ENCODE data around the gene SNAP91.
"Not testable (repeated sequence)": the region's sequence is repeated elsewhere in the genome, so short reads cannot be mapped to it uniquely, and the experiment has no call there.

SNAP91 gene

DNA sequence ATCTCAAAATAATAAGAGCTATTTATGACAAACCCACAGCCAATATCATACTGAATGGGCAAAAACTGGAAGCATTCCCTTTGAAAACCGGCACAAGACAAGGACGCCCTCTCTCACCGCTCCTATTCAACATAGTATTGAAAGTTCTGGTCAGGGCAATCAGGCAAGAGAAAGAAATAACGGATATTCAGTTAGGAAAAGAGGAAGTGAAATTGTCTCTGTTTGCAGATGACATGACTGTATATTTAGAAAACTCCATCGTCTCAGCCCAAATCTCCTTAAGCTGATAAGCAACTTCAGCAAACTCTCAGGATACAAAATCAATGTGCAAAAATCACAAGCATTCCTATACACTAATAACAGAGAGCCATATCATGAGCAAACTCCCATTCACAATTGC lies 158.4 kb downstream of the SNAP91 start:
- H3K9me3 ChIP-seq (ENCODE audit: control insufficient read depth, insufficient read depth, low read depth, low read length); H3K9ac ChIP-seq (ENCODE audit: low read length); H3K36me3 ChIP-seq (ENCODE audit: control insufficient read depth, insufficient read depth, low read length); H3K4me3 ChIP-seq (ENCODE audit: low read depth, low read length); H3K27ac ChIP-seq (ENCODE audit: low read depth, low read length); H3K4me1 ChIP-seq (ENCODE audit: control insufficient read depth, insufficient read depth, low read length); H3K27me3 ChIP-seq (ENCODE audit: control insufficient read depth, insufficient read depth, low read length): not testable (repeated sequence)

DNA sequence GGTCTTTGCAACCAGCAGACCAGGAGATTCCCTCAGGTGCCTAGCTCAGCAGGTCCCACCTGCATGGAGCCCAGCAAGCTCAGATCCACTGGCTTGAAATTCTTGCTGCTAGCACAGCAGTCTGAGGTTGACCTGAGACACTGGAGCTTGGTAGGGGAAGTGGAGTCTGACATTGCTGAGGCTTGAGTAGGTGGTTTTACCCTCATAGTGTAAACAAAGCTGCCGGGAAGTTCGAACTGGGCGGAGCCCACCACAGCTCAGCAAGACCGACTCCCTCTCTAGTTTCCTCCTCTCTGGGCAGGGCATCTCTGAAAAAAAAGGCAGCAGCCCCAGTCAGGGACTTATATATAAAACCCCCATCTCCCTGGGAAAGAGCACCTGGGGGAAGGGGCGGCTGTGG lies 162.3 kb downstream of the SNAP91 start:
- Histone ChIP-seq H3K36me3 (ENCODE audit: control insufficient read depth, insufficient read depth, low read length) (no peaks in the 10 kb centered on the region), H3K9ac (ENCODE audit: low read length) (no peak overlapping the region), H3K9me3 (ENCODE audit: control insufficient read depth, insufficient read depth, low read depth, low read length) (no peaks in the 10 kb centered on the region), H3K4me3 (ENCODE audit: low read depth, low read length) (no peak overlapping the region), H3K27me3 (ENCODE audit: control insufficient read depth, insufficient read depth, low read length) (no peaks in the 10 kb centered on the region), H3K4me1 (ENCODE audit: control insufficient read depth, insufficient read depth, low read length) (no peaks in the 10 kb centered on the region), H3K27ac (ENCODE audit: low read depth, low read length) (no peak overlapping the region)

DNA sequence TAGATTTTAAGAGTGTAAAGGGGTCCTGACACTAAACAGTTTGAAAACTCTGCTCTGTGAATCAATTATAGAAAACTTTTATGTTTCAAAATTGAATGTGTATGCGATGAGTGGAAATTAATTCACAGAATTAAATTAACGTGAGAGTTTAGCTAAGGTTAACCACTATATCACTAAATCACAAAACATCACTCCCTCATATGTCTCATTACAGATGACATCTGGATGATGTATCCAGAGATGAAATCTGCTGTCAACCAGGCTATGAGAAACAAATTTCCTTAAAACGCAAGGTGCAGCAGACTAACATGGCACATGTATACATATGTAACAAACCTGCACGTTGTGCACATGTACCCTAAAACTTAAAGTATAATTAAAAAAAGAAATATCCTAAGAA lies 169.2 kb downstream of the SNAP91 start:
- Histone ChIP-seq H3K27ac (ENCODE audit: low read depth, low read length) (no peak overlapping the region), H3K4me1 (ENCODE audit: control insufficient read depth, insufficient read depth, low read length) (no peaks in the 10 kb centered on the region), H3K27me3 (ENCODE audit: control insufficient read depth, insufficient read depth, low read length) (no peaks in the 10 kb centered on the region), H3K9me3 (ENCODE audit: control insufficient read depth, insufficient read depth, low read depth, low read length) (no peaks in the 10 kb centered on the region), H3K9ac (ENCODE audit: low read length) (no peak overlapping the region), H3K4me3 (ENCODE audit: low read depth, low read length) (no peak overlapping the region), H3K36me3 (ENCODE audit: control insufficient read depth, insufficient read depth, low read length) (no peaks in the 10 kb centered on the region)

DNA sequence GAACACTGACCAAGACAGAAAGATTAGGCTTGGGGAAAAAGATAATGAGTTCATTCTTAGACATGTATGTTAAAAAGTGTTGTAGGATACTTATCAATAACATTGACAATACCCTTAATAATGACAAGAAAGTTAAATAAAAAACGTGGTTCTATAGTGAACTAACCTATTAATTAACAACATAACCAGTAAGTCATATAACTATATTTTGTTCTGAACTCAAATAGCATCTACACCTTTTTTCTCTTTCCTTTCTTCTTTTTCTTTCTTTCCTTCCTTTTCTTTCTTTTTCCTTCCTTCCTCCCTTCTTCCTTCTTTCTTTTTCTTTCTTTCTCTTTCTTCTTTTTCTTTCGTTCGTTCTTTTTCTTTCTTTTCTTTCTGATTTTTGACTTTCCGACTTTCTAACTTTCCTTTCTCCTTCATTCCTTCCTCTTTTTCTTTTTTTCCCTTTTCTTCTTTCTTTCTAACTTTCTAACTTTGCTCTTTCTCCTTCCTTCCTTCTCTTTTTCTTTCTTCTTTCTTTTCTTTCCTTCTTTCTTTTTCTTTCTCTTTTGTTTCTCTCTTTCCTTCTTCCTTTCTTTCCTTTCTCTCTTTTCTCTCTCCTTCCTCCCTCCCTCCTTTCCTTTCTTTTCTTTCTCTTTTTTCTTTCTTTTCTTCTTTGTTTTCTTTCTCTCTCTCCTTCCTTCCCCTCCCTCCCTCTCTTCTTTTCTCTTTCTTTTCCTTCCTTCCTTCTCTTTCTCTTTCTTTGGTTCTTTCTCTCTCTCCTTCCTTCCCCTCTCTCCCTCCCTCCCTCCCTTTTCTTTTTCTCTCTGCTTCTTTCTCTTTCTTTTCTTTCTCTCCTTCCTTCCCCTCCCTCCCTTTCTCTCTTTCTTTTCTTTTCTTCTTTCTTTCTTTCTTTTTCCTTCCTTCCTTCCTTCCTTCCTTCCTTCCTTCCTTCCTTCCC lies 172.0 kb downstream of the SNAP91 start:
- H3K27ac ChIP-seq (ENCODE audit: low read depth, low read length): no peak overlapping the region
- H3K9me3 ChIP-seq (ENCODE audit: control insufficient read depth, insufficient read depth, low read depth, low read length): no peaks in the 10 kb centered on the region
- no peaks in the 10 kb centered on the region for H3K36me3 ChIP-seq (ENCODE audit: control insufficient read depth, insufficient read depth, low read length)
- no peaks in the 10 kb centered on the region for H3K27me3 ChIP-seq (ENCODE audit: control insufficient read depth, insufficient read depth, low read length)
- H3K4me1 ChIP-seq (ENCODE audit: control insufficient read depth, insufficient read depth, low read length): no peaks in the 10 kb centered on the region
- H3K9ac ChIP-seq (ENCODE audit: low read length): no peak overlapping the region
- H3K4me3 ChIP-seq (ENCODE audit: low read depth, low read length): no peak overlapping the region

DNA sequence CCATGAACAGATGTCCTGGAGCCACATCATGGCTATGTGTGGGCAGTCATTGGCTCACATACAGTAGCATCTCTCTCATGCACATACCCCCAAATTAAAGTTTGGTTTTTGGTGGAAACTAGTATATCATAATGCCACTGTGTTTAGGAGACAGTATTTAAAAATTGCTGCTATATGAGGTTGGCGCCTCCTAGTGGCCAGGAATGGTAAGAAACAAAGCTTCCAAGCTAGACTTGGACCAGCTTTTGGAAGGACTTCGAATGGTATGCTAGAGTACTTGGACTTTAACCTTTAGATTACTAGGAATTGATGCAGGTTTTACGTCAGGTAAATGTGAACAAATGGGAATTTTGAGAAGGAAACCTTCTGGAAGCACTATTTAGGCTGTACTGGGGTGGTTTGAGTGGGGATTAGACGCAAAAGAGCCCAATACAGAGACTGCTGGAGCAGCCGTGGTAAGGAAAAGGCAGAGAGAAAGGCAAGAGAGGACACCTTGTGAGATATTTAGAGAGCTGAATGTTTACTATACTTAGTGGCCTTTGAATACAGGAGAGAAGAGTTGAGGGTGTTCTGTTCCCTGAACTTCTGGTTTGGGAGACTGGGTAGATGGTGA lies 172.8 kb downstream of the SNAP91 start:
- Histone ChIP-seq H3K9ac (ENCODE audit: low read length) (no peak overlapping the region), H3K9me3 (ENCODE audit: control insufficient read depth, insufficient read depth, low read depth, low read length) (no peaks in the 10 kb centered on the region), H3K4me3 (ENCODE audit: low read depth, low read length) (no peak overlapping the region), H3K4me1 (ENCODE audit: control insufficient read depth, insufficient read depth, low read length) (no peaks in the 10 kb centered on the region), H3K36me3 (ENCODE audit: control insufficient read depth, insufficient read depth, low read length) (no peaks in the 10 kb centered on the region), H3K27ac (ENCODE audit: low read depth, low read length) (no peak overlapping the region), H3K27me3 (ENCODE audit: control insufficient read depth, insufficient read depth, low read length) (no peaks in the 10 kb centered on the region)

DNA sequence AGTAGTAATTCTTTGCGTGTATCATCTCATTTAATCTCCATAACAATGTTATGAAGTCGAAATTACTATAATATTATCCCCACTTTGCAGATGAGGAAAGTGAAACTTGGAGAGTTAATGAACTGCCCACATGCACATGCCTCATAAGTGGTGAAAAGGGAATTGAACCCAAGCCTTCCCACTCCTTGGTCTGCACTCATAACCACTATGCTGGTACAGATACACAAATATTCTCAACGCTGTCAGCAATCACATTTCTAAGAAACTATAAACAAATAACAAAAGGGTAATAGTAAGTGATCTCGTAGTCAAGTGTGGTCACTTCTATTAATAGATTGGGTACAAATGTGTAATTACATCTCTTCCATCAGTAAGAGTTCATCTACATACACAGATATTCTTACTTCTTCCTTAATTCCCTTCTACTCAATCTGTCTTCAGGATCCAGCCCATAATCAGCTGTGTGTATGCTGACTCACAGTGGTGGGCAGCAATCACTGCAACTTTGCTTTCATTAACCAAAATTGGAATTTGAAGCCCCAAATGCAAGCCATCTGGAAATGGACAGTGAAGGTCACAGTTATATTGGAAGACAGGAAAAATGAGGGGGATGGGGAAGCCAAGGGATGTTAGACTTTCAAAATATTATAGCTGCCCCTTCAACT lies 190.0 kb downstream of the SNAP91 start:
- Histone ChIP-seq H3K9me3 (ENCODE audit: control insufficient read depth, insufficient read depth, low read depth, low read length) (no peaks in the 10 kb centered on the region), H3K4me1 (ENCODE audit: control insufficient read depth, insufficient read depth, low read length) (peaks cover 9% of the 10 kb centered on the region; the same call in 1 of the 2 replicates), H3K27me3 (ENCODE audit: control insufficient read depth, insufficient read depth, low read length) (0 out of 2 replicates have a peak, but pooled peaks cover under 1% of the 10 kb centered on the region), H3K9ac (ENCODE audit: low read length) (no peak overlapping the region), H3K4me3 (ENCODE audit: low read depth, low read length) (no peak overlapping the region), H3K36me3 (ENCODE audit: control insufficient read depth, insufficient read depth, low read length) (no peaks in the 10 kb centered on the region), H3K27ac (ENCODE audit: low read depth, low read length) (no peak overlapping the region)

DNA sequence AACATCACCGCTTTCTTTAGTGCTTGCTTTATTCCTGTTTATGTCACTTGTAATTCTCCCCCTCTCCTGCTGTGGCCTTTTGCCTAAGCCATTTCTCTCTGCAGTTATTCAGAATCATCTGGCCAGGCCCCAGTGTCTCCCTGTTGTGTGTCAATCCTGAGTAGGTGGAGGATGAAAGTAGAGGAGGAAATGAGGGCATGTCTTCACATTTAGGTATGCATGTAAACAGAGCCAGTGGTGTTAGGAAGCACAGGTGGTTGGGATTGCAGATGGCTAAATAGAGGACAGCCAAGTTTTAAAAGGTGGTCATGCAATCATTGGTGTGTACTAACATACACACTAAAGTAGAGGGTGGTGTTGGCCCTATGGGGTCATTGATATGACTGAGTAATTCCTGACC lies 191.4 kb downstream of the SNAP91 start:
- H3K9me3 ChIP-seq (ENCODE audit: control insufficient read depth, insufficient read depth, low read depth, low read length): no peaks in the 10 kb centered on the region
- peaks cover 9% of the 10 kb centered on the region; the same call in 1 of the 2 replicates for H3K4me1 ChIP-seq (ENCODE audit: control insufficient read depth, insufficient read depth, low read length)
- H3K27me3 ChIP-seq (ENCODE audit: control insufficient read depth, insufficient read depth, low read length): peaks cover 10% of the 10 kb centered on the region; the same call in 1 of the 2 replicates
- no peak overlapping the region for H3K9ac ChIP-seq (ENCODE audit: low read length)
- H3K4me3 ChIP-seq (ENCODE audit: low read depth, low read length): no peak overlapping the region
- H3K36me3 ChIP-seq (ENCODE audit: control insufficient read depth, insufficient read depth, low read length): no peaks in the 10 kb centered on the region
- H3K27ac ChIP-seq (ENCODE audit: low read depth, low read length): no peak overlapping the region

DNA sequence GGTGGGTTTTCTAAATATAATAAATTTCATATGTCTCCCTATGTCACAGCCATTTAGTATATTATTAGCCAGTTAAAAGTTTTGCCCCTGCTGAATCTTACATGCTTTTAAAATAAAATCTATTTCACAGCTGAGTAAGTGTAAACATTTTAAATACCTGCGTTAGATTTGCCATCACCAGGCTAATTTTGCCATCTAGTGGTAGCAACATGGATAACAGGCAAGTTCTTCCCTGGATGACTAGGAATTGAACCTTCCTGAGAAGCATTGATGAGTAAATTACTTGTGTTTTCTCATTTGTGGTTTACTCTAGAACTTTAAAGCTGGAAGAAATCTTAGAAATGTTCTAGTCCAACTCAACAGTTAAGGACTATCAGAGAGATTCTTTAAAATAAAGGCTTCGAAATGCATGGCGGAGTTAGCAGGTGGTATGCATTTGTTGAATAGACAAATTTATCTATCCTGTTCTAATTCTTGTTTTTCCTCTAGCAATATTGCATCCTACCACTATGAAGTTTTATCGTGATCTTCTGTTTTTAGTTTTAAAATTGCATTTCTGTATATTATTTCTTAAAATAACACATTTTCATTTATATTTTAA lies 193.9 kb downstream of the SNAP91 start:
- Histone ChIP-seq H3K27me3 (ENCODE audit: control insufficient read depth, insufficient read depth, low read length) (peaks cover 10% of the 10 kb centered on the region; the same call in 1 of the 2 replicates), H3K9me3 (ENCODE audit: control insufficient read depth, insufficient read depth, low read depth, low read length) (no peaks in the 10 kb centered on the region), H3K9ac (ENCODE audit: low read length) (no peak overlapping the region), H3K36me3 (ENCODE audit: control insufficient read depth, insufficient read depth, low read length) (no peaks in the 10 kb centered on the region), H3K4me3 (ENCODE audit: low read depth, low read length) (no peak overlapping the region), H3K4me1 (ENCODE audit: control insufficient read depth, insufficient read depth, low read length) (peaks cover 13% of the 10 kb centered on the region), H3K27ac (ENCODE audit: low read depth, low read length) (no peak overlapping the region)

DNA sequence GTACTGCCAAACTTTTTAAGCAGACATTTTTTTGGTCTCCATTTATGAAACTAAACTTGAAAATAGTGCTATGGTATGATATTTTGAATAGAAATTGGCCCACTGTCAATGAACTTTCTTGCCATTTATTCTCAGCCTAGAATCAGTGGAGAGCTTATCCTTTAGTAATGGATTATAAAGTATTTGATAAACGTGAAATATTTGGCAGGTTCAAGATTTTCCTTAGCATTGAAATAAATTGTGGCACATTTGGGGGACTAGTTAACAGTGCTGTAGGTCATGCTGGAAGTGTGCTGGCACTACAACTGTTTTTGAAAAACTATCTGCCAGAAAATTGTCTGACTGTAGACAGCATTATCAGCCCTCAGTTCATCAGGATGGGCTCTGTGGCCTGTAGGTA lies 194.4 kb downstream of the SNAP91 start:
- Histone ChIP-seq H3K27ac (ENCODE audit: low read depth, low read length) (no peak overlapping the region), H3K4me1 (ENCODE audit: control insufficient read depth, insufficient read depth, low read length) (peaks cover 13% of the 10 kb centered on the region), H3K9me3 (ENCODE audit: control insufficient read depth, insufficient read depth, low read depth, low read length) (no peaks in the 10 kb centered on the region), H3K27me3 (ENCODE audit: control insufficient read depth, insufficient read depth, low read length) (peaks cover 10% of the 10 kb centered on the region; the same call in 1 of the 2 replicates), H3K36me3 (ENCODE audit: control insufficient read depth, insufficient read depth, low read length) (no peaks in the 10 kb centered on the region), H3K4me3 (ENCODE audit: low read depth, low read length) (no peak overlapping the region), H3K9ac (ENCODE audit: low read length) (no peak overlapping the region)

DNA sequence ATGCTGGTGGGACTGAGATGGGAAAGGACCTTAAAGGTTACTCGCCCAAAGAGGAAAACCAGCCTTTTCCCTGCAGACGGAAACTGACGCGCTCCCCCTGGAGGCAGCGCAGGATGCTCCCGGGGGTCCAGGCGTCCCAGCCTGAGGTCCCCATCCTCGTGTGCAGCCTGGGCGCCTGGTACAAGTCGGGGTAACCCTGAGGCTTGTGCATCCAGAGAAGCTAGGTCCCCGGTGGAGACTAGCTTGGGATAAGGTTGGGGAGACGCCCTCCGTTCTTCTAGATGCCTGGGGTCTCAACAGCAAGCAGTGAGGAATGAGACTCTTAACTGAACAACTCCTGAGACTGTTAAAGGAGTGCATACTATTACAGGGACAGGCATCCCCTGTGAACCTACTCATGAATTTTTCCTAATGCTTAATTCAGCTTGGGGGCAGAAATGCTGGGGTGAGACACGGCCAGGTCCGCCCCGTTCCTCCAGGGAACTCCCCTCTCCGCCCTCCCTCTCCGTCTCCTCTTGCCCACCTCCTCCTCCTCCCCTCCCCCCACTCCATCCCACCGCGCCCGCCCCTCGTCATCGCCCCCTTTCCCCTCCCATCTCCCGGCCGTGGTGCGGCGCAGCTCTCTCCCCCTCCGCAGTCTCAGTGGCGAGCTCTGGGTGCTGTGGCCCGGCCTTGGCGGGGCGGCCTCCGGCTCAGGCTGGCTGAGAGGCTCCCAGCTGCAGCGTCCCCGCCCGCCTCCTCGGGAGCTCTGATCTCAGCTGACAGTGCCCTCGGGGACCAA lies 196.8 kb downstream of the SNAP91 start, which contains the start of gene PRSS35:
Gene PRSS35 (plus strand): TSS at position 634 of the 781 bp plus-strand sequence. CDS start 10,908 bp downstream, outside the sequence.
- Histone ChIP-seq H3K4me3 (ENCODE audit: low read depth, low read length) (peak within 1 kb of the TSS; percentile 86), H3K27ac (ENCODE audit: low read depth, low read length) (no peak within 1 kb of the TSS), H3K9ac (ENCODE audit: low read length) (peak within 1 kb of the TSS; percentile 18), H3K27me3 (ENCODE audit: control insufficient read depth, insufficient read depth, low read length) (peaks cover 10% of the 10 kb centered on the region; the same call in 1 of the 2 replicates), H3K4me1 (ENCODE audit: control insufficient read depth, insufficient read depth, low read length) (peaks cover 5% of the 10 kb centered on the region), H3K9me3 (ENCODE audit: control insufficient read depth, insufficient read depth, low read depth, low read length) (no peaks in the 10 kb centered on the region), H3K36me3 (ENCODE audit: control insufficient read depth, insufficient read depth, low read length) (no peaks in the 10 kb centered on the region)

Data from HUES6 (cell line).